Prostate gland (tissue), 2 donors: ENCODE results near the gene TPPP3.

Experiments
- CTCF ChIP-seq, 4 experiments: fragments of 200-600 bp in 2 of 4; fragments of 450-650 bp in 2 of 4; sonication (generic) in 2 of 4; IDR thresholded peaks; 1 replicate in 3 of 4; 2 replicates in 1 of 4; pipeline ENCODE4 v1.5.1; 2016 to 2019; ENCODE audit warnings: antibody characterized with exemption in 4 of 4, mild to moderate bottlenecking in 2 of 4, moderate library complexity in 2 of 4
- POLR2A ChIP-seq: fragments of 450-650 bp; IDR thresholded peaks from one replicate; pipeline ENCODE4 v1.6.1; 2016; ENCODE audit warnings: antibody characterized with exemption, mild to moderate bottlenecking
- POLR2AphosphoS5 ChIP-seq: sonication (generic); formaldehyde crosslinking; IDR thresholded peaks from one replicate; pipeline ENCODE4 v1.6.1; 2017; ENCODE audit warnings: antibody characterized with exemption

DNA sequence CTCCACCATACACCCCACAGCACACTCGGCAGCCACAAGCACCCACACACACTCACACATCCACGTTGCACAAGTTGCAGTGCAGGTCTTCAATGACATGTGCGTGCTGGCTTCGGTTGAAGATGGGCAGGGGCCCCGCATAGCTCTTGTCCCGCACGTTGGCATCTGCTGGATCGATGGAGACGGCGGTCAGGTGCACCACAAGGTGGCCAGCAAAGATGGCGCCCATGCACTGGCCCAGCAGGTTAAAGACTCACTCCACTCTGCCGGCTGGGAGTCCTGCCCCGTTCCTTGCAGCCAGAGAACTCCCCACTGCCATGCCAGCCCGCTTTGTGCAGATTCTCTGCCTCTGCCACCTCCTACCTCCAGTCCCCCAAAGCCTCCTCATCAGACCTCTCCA lies 7.6 kb upstream of the TPPP3 start:
- TF ChIP-seq CTCF (IDR thresholded peaks at IDR 0.05), result no peak
- TF ChIP-seq POLR2AphosphoS5, result no peak
- no peak for TF ChIP-seq POLR2A
